IPS-18a (cell line): ENCODE measurements around the gene VPS50.

Experiments used
- H3K27ac ChIP-seq: one replicate; pipeline ENCODE4 v1.5.1; 2013; ENCODE audit warnings: low read length
- H3K27me3 ChIP-seq: one replicate; pipeline ENCODE4 v1.6.1; 2013; ENCODE audit warnings: mild to moderate bottlenecking, low read length; ENCODE audit not compliant: control insufficient read depth, insufficient read depth
- H3K36me3 ChIP-seq: one replicate; pipeline ENCODE4 v1.6.1; 2013; ENCODE audit warnings: low read depth, low read length; ENCODE audit not compliant: control insufficient read depth
- H3K4me1 ChIP-seq: one replicate; pipeline ENCODE4 v1.6.1; 2013; ENCODE audit warnings: low read depth, low read length; ENCODE audit not compliant: control insufficient read depth
- H3K4me3 ChIP-seq: one replicate; pipeline ENCODE4 v1.5.1; 2013; ENCODE audit warnings: low read length
- H3K9ac ChIP-seq: one replicate; pipeline ENCODE4 v1.6.1; 2013; ENCODE audit warnings: mild to moderate bottlenecking, low read length, moderate library complexity
- H3K9me3 ChIP-seq: one replicate; pipeline ENCODE4 v1.6.1; 2013; ENCODE audit warnings: low read depth, low read length; ENCODE audit not compliant: control insufficient read depth

Gene VPS50

GRCh38 chr7:93245525-93246432, 13.6 kb downstream of the VPS50 start:
- H3K9me3 ChIP-seq, result no peaks in the 10 kb centered on the region
- H3K27ac ChIP-seq, result no peak overlapping the region
- no peak overlapping the region for H3K4me3 ChIP-seq
- H3K4me1 ChIP-seq, result no peaks in the 10 kb centered on the region
- H3K9ac ChIP-seq, result no peak overlapping the region
- no peaks in the 10 kb centered on the region for H3K36me3 ChIP-seq
- no peaks in the 10 kb centered on the region for H3K27me3 ChIP-seq

DNA sequence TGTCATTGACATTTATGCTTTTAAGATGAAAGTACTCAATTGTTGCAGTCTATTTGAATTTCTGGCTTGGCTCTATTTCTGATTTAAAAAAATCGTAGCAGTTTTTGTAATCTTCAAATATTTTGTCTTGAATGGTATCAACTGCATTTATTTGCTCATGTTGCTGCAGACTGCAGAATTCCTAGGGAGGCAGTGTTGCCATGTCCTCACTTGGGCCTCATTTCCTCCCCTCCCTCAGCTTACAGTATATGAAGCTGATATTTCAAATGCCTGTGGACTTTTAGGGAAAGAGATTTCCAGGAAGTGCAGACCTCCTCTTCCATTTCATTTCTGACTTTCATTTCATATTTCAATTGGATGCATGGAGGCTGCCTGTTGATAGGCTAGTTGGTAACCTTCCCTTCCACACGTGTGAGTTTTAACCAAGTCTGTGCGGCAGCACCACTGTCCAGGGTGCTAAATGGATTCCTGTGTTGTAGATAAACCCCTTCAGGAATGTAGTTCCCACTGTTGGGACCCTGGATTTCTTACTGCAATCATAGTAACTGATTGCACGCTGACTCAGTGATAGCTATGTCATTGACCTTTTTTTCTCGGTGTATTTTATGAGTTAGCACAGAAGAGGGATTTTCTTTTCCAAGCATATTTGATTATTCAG, 17.5 kb downstream of the VPS50 start:
- H3K36me3 ChIP-seq, result no peaks in the 10 kb centered on the region

DNA sequence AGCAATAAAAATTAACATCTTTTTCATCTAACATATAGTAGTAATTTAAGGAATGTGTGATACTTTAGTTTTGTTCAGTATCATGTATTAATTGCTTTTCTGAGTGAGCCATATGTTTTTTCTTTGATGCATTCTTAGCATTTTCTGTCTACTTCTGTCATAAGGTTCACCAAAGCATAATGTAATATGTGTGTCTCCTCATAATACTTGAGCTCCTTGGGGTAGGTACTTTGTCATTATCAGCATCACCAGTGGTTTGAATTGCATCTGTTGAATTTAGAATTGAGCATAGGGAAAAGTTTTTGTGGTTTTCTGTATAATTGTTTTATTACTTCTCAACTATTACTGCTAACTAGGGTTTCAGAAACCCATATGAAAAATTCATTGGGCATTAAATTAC, 26.5 kb downstream of the VPS50 start:
- Histone ChIP-seq H3K27me3 (no peaks in the 10 kb centered on the region), H3K36me3 (peaks cover 3% of the 10 kb centered on the region), H3K9ac (no peak overlapping the region), H3K4me1 (no peaks in the 10 kb centered on the region), H3K9me3 (no peaks in the 10 kb centered on the region), H3K4me3 (no peak overlapping the region), H3K27ac (no peak overlapping the region)

More for the DNA sequence above, 17.5 kb downstream of the VPS50 start:
- H3K9me3 ChIP-seq, result no peaks in the 10 kb centered on the region
- H3K27me3 ChIP-seq, result no peaks in the 10 kb centered on the region
- H3K4me3 ChIP-seq, result no peak overlapping the region
- no peak overlapping the region for H3K9ac ChIP-seq
- no peak overlapping the region for H3K27ac ChIP-seq
- H3K4me1 ChIP-seq, result no peaks in the 10 kb centered on the region

DNA sequence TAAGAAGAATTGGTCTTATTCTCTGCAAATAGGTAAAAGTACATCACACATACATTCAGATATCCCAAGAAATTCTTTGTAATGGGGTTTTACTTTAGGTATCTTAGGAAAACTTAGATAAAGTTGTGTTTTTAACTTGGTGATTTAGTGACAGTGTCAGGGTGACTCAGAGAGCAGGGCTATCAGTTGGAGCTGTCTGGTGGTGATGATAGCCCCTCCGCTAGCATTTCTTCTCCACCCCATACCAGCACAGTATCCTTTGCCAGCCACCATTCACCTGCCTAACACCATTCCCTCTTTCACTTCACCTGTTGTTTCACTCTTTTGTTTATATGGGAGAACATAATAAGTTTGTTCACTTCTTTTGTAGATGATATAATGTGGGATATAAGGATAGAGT, 30.4 kb downstream of the VPS50 start:
- Histone ChIP-seq H3K4me1 (no peaks in the 10 kb centered on the region), H3K4me3 (no peak overlapping the region), H3K27ac (no peak overlapping the region), H3K9ac (no peak overlapping the region), H3K27me3 (no peaks in the 10 kb centered on the region), H3K9me3 (no peaks in the 10 kb centered on the region), H3K36me3 (peaks cover 3% of the 10 kb centered on the region)

DNA sequence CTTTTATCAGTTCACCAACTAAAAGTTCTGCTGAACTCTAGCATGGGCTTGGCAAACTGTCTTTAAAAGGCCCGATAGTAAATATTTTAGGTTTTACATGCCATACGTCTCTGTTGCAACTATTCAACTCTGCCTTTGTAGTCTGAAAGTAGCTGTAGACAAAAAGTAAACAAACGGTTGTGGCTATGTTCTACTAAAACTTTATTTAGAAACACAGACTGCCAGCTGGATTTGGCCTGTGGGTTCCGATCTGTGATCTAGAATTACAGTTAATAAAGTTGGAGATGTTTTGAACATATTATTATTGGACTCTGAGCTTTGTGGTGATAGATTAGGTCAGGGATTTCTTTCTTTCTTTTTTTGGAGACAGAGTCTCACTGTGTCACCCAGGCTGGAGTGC, 33.1 kb downstream of the VPS50 start:
- Histone ChIP-seq H3K27ac (no peak overlapping the region), H3K4me3 (no peak overlapping the region), H3K36me3 (no peaks in the 10 kb centered on the region), H3K27me3 (no peaks in the 10 kb centered on the region), H3K9me3 (no peaks in the 10 kb centered on the region), H3K9ac (no peak overlapping the region), H3K4me1 (no peaks in the 10 kb centered on the region)

DNA sequence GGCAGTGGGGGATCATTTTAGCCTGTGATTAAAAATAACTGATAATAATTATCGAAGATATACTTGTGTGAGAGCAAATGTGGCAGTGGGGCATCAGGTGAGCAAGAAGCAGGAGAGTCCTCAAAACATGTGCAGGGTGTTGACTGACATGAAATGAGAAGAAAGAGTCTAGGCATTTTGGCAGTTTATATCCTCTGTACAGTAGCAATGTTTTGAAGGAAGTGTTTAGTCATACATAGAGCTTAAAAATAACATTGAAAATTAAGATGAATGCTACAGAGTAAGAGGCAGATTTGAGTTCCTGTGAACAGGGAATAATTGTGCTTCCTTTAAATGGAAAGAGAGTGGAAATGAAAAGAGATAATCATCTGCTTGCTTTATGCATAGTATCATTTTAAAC, 47.4 kb downstream of the VPS50 start:
- Histone ChIP-seq H3K9me3 (no peaks in the 10 kb centered on the region), H3K36me3 (no peaks in the 10 kb centered on the region), H3K27me3 (no peaks in the 10 kb centered on the region), H3K4me1 (no peaks in the 10 kb centered on the region), H3K9ac (no peak overlapping the region), H3K4me3 (no peak overlapping the region), H3K27ac (no peak overlapping the region)

DNA sequence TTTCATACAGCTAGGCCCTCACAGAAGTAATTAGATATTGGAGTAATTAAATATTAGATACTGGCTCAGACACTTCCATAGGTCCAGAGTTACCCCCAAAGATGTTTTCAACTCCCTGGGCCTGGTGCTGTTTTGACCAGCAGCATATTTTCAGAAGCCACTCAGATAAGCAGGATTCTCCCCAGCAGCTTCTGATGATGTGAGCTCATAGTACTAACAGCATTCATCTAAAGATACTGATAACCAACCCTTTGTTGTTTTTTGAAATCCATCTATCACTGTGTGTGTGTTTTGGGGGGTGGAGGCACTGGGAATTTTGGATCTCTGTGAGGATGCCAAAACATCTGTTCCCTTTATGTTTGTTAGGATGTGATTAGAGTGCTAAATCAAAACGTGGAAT, 52.7 kb downstream of the VPS50 start:
- H3K4me3 ChIP-seq, result no peak overlapping the region
- H3K9ac ChIP-seq, result no peak overlapping the region
- no peaks in the 10 kb centered on the region for H3K4me1 ChIP-seq
- H3K27me3 ChIP-seq, result no peaks in the 10 kb centered on the region
- H3K9me3 ChIP-seq, result no peaks in the 10 kb centered on the region
- H3K36me3 ChIP-seq, result no peaks in the 10 kb centered on the region
- no peak overlapping the region for H3K27ac ChIP-seq

DNA sequence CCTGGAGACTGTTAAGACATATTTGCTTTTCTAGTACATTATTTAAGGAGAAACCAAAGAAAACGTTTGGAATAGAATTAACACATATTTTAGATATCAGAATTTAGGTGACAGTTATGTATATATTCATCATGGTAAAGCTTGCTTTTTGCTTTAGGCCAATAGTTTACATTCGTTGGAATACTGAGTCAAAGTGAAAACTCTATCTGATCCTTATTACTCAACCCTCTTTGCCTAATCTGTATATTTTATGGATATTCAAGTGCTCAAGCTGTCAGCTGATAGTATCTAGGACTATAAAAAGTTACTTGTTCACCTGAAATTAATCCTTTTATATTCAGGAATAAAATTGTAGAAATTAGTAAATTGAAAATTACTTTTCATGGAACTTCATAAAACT, 61.1 kb downstream of the VPS50 start:
- no peaks in the 10 kb centered on the region for H3K27me3 ChIP-seq
- H3K9ac ChIP-seq, result no peak overlapping the region
- no peaks in the 10 kb centered on the region for H3K9me3 ChIP-seq
- H3K36me3 ChIP-seq, result no peaks in the 10 kb centered on the region
- H3K4me3 ChIP-seq, result no peak overlapping the region
- no peak overlapping the region for H3K27ac ChIP-seq
- H3K4me1 ChIP-seq, result peaks cover 5% of the 10 kb centered on the region

GRCh38 chr7:93298206-93298605, 66.0 kb downstream of the VPS50 start:
- H3K36me3 ChIP-seq, result no peaks in the 10 kb centered on the region
- H3K27ac ChIP-seq, result no peak overlapping the region
- H3K9me3 ChIP-seq, result no peaks in the 10 kb centered on the region
- H3K9ac ChIP-seq, result no peak overlapping the region
- no peaks in the 10 kb centered on the region for H3K27me3 ChIP-seq
- H3K4me3 ChIP-seq, result no peak overlapping the region
- peaks cover 8% of the 10 kb centered on the region for H3K4me1 ChIP-seq

- H3K27me3 ChIP-seq, result no peaks in the 10 kb centered on the region
- H3K9ac ChIP-seq, result no peak overlapping the region
- H3K9me3 ChIP-seq, result no peaks in the 10 kb centered on the region
- peaks cover 8% of the 10 kb centered on the region for H3K4me1 ChIP-seq
- no peaks in the 10 kb centered on the region for H3K36me3 ChIP-seq
- no peak overlapping the region for H3K27ac ChIP-seq
- H3K4me3 ChIP-seq, result no peak overlapping the region
Measured at GRCh38 chr7:93298671-93299070, 66.5 kb downstream of the VPS50 start.

DNA sequence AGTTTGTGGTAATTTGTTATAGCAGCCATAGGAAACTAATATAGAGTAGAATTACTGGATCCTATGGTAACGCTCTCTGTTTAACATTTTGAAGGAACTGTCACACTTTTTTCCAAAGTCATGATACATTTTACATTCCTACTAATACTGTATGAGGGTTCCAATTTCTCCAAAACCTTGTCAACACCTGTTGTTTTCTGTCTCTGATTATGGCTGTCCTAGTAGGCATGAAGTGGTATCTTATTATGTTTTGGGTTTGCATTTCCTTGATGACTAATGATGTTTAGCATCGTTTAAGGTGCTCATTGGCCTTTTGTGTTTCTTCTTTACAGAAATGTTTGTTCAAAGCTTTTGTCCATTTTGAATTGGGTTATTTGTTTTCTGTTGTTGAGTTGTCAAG, 69.6 kb downstream of the VPS50 start:
- no peak overlapping the region for H3K27ac ChIP-seq
- no peaks in the 10 kb centered on the region for H3K27me3 ChIP-seq
- peaks cover 8% of the 10 kb centered on the region for H3K4me1 ChIP-seq
- no peak overlapping the region for H3K4me3 ChIP-seq
- no peaks in the 10 kb centered on the region for H3K36me3 ChIP-seq
- no peak overlapping the region for H3K9ac ChIP-seq
- H3K9me3 ChIP-seq, result no peaks in the 10 kb centered on the region
